Transverse colon (tissue), 4 donors: ENCODE measurements around the gene DDX56.

Source experiments
- CTCF ChIP-seq, 5 experiments: fragments of 200-600 bp in 3 of 5; fragments of 450-650 bp in 2 of 5; sonication (generic) in 3 of 5; IDR thresholded peaks; 1 replicate in 2 of 5; 2 replicates in 3 of 5; pipeline ENCODE4 v1.5.1; 2016 to 2017; ENCODE audit warnings: antibody characterized with exemption in 5 of 5, inconsistent platforms in 3 of 5, mild to moderate bottlenecking in 2 of 5, moderate library complexity in 1 of 5
- EP300 ChIP-seq: sonication (generic); formaldehyde crosslinking; IDR thresholded peaks from one replicate; pipeline ENCODE4 v1.6.1; 2017; ENCODE audit warnings: antibody characterized with exemption, low read depth
- POLR2A ChIP-seq: fragments of 450-650 bp; IDR thresholded peaks from one replicate; pipeline ENCODE4 v1.6.1; 2016; ENCODE audit warnings: antibody characterized with exemption, mild to moderate bottlenecking, moderate library complexity
- POLR2AphosphoS5 ChIP-seq, 3 donors: sonication (generic); formaldehyde crosslinking; IDR thresholded peaks; one replicate each; pipeline ENCODE4 v1.6.1; 2016; ENCODE audit warnings: antibody characterized with exemption in 3 of 3

GRCh38 chr7:44576228-44576627 lies 2.5 kb upstream of the DDX56 start:
- TF ChIP-seq CTCF (IDR thresholded peaks at IDR 0.05) (no peak), POLR2A (no peak), POLR2AphosphoS5 (IDR thresholded peaks at IDR 0.05) (no peak), EP300 (no peak)
